CD14-positive monocyte (primary cell): ENCODE measurements around the gene RINL. TPM values are rescaled to one million over a fixed set of nuclear protein-coding genes. Genes with fewer than 3 reads are reported as not detected.

Experiments used
- DNase-seq, 3 donors: peaks; one replicate each; pipeline ENCODE4 v3.0.0-alpha.2; 2011 to 2022
- H2AFZ ChIP-seq: 2 replicates; pipeline ENCODE4 v1.6.0; 2012; ENCODE audit warnings: mild to moderate bottlenecking, low read depth, low read length, inconsistent platforms; ENCODE audit not compliant: insufficient read depth, poor library complexity, severe bottlenecking
- H3K27ac ChIP-seq, 2 donors: 1 replicate in 1 of 2; 2 replicates in 1 of 2; pipeline ENCODE4 v1.5.1; 2012 to 2013; ENCODE audit warnings: low read length in 2 of 2, control low read depth in 1 of 2, inconsistent platforms in 1 of 2, low read depth in 1 of 2, mild to moderate bottlenecking in 1 of 2
- H3K27me3 ChIP-seq, 2 donors: one replicate each; pipeline versions ENCODE4 v1.6.0 to v1.6.1; 2011 to 2013; ENCODE audit warnings: low read length in 2 of 2; ENCODE audit not compliant: control insufficient read depth in 2 of 2, insufficient read depth in 2 of 2
- H3K36me3 ChIP-seq, 2 donors: replicated peaks in 1 of 2; 1 replicate in 1 of 2; 2 replicates in 1 of 2; pipeline versions ENCODE4 v1.5.1 to v1.6.1; 2012 to 2013; ENCODE audit warnings: low read length in 2 of 2, control low read depth in 1 of 2, inconsistent platforms in 1 of 2, mild to moderate bottlenecking in 1 of 2; ENCODE audit not compliant: insufficient read depth in 2 of 2, control insufficient read depth in 1 of 2
- H3K4me1 ChIP-seq, 2 donors: 1 replicate in 1 of 2; 2 replicates in 1 of 2; pipeline versions ENCODE4 v1.5.1 to v1.6.1; 2012 to 2013; ENCODE audit warnings: low read length in 2 of 2, control low read depth in 1 of 2, inconsistent platforms in 1 of 2, mild to moderate bottlenecking in 1 of 2, moderate library complexity in 1 of 2; ENCODE audit not compliant: insufficient read depth in 2 of 2, control insufficient read depth in 1 of 2
- H3K4me2 ChIP-seq: replicated peaks from 2 replicates; pipeline ENCODE3; 2012; ENCODE audit warnings: low read length, moderate library complexity, mild to moderate bottlenecking; ENCODE audit not compliant: poor library complexity, severe bottlenecking; ENCODE audit errors: extremely low read depth
- H3K4me3 ChIP-seq, 3 experiments: fragments of 200-600 bp in 1 of 3; sonication (generic) in 1 of 3; replicated peaks in 1 of 3; 1 replicate in 2 of 3; 2 replicates in 1 of 3; pipeline ENCODE4 v1.5.1; 2011 to 2013; ENCODE audit warnings: low read length in 3 of 3, mild to moderate bottlenecking in 3 of 3, control low read depth in 2 of 3, low read depth in 2 of 3, inconsistent platforms in 1 of 3, moderate library complexity in 1 of 3
- H3K79me2 ChIP-seq: 2 replicates; pipeline ENCODE4 v1.6.0; 2012; ENCODE audit warnings: mild to moderate bottlenecking, control low read depth, inconsistent platforms, low read length, moderate library complexity; ENCODE audit not compliant: insufficient read depth
- H3K9ac ChIP-seq: 2 replicates; pipeline ENCODE4 v1.6.0; 2017; ENCODE audit warnings: low read length, mild to moderate bottlenecking; ENCODE audit not compliant: insufficient read depth, poor library complexity, severe bottlenecking
- H3K9me3 ChIP-seq, 2 donors: replicated peaks in 1 of 2; 1 replicate in 1 of 2; 2 replicates in 1 of 2; pipeline versions ENCODE4 v1.5.1 to v1.6.1; 2012 to 2013; ENCODE audit warnings: low read length in 2 of 2, control low read depth in 1 of 2; ENCODE audit not compliant: control insufficient read depth in 1 of 2, insufficient read depth in 1 of 2
- H4K20me1 ChIP-seq: 2 replicates; pipeline ENCODE4 v1.6.0; 2012; ENCODE audit warnings: mild to moderate bottlenecking, low read length, control low read depth, moderate library complexity; ENCODE audit not compliant: insufficient read depth
- H3K27ac Mint-ChIP-seq, 7 donors: one replicate each; pipeline ENCODE4 v1.8.0; 2020; ENCODE audit warnings: mild to moderate bottlenecking in 7 of 7, mixed read lengths in 7 of 7, moderate library complexity in 6 of 7, inconsistent platforms in 2 of 7
- H3K27me3 Mint-ChIP-seq, 3 donors: one replicate each; pipeline ENCODE4 v1.8.0; 2021 to 2022; ENCODE audit warnings: low read depth in 3 of 3, mild to moderate bottlenecking in 3 of 3, mixed read lengths in 3 of 3, moderate library complexity in 3 of 3, inconsistent platforms in 1 of 3
- H3K36me3 Mint-ChIP-seq, 2 donors: one replicate each; pipeline ENCODE4 v1.8.0; 2020; ENCODE audit warnings: mixed read lengths in 2 of 2, inconsistent platforms in 1 of 2, mild to moderate bottlenecking in 1 of 2
- H3K4me1 Mint-ChIP-seq: one replicate; pipeline ENCODE4 v1.8.0; 2020; ENCODE audit warnings: mild to moderate bottlenecking, mixed read lengths
- H3K4me3 Mint-ChIP-seq, 2 donors: one replicate each; pipeline ENCODE4 v1.8.0; 2020; ENCODE audit warnings: mild to moderate bottlenecking in 2 of 2, mixed read lengths in 2 of 2, moderate library complexity in 1 of 2
- H3K9me3 Mint-ChIP-seq, 7 donors: one replicate each; pipeline ENCODE4 v1.8.0; 2020 to 2022; ENCODE audit warnings: mixed read lengths in 7 of 7, mild to moderate bottlenecking in 6 of 7, moderate library complexity in 6 of 7, inconsistent platforms in 2 of 7
- CTCF ChIP-seq: fragments of 200-600 bp; IDR thresholded peaks from one replicate; pipeline ENCODE4 v1.8.0; 2022; ENCODE audit warnings: antibody characterized with exemption, mild to moderate bottlenecking
- WGBS: methylation state at CpG from one replicate; pipeline ENCODE4 v1.1.5; 2013; ENCODE audit warnings: missing lambda C conversion rate; ENCODE audit not compliant: insufficient coverage; 5-methylcytosine and 5-hydroxymethylcytosine counted together
- intact Hi-C, 2 donors: fragments of 100-400 bp; cut with micrococcal nuclease; formaldehyde crosslinking; loops; one replicate each; pipeline versions ENCODE4 v1.15.0 to v1.15.1; 2023
- polyA plus RNA-seq, 3 donors: library from polyadenylated mRNA; depleted of rRNA in 1 of 3; unstranded in 2 of 3; stranded (reverse) in 1 of 3; fragments of 300-500 nt in 2 of 3; fragments of >200 nt in 1 of 3; fragmentation: Illumina TruSeq in 2 of 3; gene quantifications; 1 replicate in 2 of 3; 2 replicates in 1 of 3; pipeline ENCODE4 v1.2.3, GENCODE V29; 2012 to 2021

The RINL gene
- polyA plus RNA-seq, 3 donors = 4.1 to 13.5 (median 7.2) TPM

GRCh38 chr19:38834104-38834490 lies 44.0 kb downstream of the RINL start:
- no peak for DNase-seq
- Histone ChIP-seq H2AFZ (no peak overlapping the region), H3K27me3 (no peaks in the 10 kb centered on the region), H3K4me2 (no peak overlapping the region), H3K4me3 (no peak overlapping the region), H3K27ac (no peak overlapping the region), H3K9ac (no peak overlapping the region), H4K20me1 (peaks cover 28% of the 10 kb centered on the region), H3K4me1 (peaks cover 27 to 31% of the 10 kb centered on the region in 2 donors), H3K79me2 (peaks cover 23% of the 10 kb centered on the region), H3K36me3 (peaks cover 37 to 40% of the 10 kb centered on the region in 2 donors), H3K9me3 (no peaks in the 10 kb centered on the region)
- H3K27me3 Mint-ChIP-seq = no peaks in the 10 kb centered on the region
- H3K9me3 Mint-ChIP-seq = no peaks in the 10 kb centered on the region
- no CpG with 5 or more reads among the region's 4 CpGs for WGBS
- H3K36me3 Mint-ChIP-seq = peaks cover 38 to 47% of the 10 kb centered on the region in 2 donors
- peak overlapping the region in 1 of 7 donors; percentile 57 for H3K27ac Mint-ChIP-seq
- H3K4me3 Mint-ChIP-seq = no peak overlapping the region
- intact Hi-C loops = loop anchor here in 1 of 2 donors (5.0 kb wide), 1 partner anchor 63 kb away; the partner anchor contains the start of genes NFKBIB and SIRT2
- no peak for TF ChIP-seq CTCF
- peaks cover 24% of the 10 kb centered on the region for H3K4me1 Mint-ChIP-seq

- Mint-ChIP-seq H3K4me1 (peaks cover 26% of the 10 kb centered on the region), H3K36me3 (peaks cover 31 to 42% of the 10 kb centered on the region in 2 donors), H3K27ac (no peak overlapping the region), H3K27me3 (no peaks in the 10 kb centered on the region), H3K9me3 (no peaks in the 10 kb centered on the region), H3K4me3 (no peak overlapping the region)
- 96% methylated on average over 4 of the region's 7 CpGs for WGBS
- intact Hi-C loops = loop anchor here (2.0 to 5.0 kb wide), 2 partner anchors 16 to 64 kb away; partner anchors contain the start of genes HNRNPL (in 1 of the 2), NFKBIB (in 1 of the 2) and SIRT2 (in 1 of the 2)
- H3K27me3 ChIP-seq = no peaks in the 10 kb centered on the region
- H3K9me3 ChIP-seq = no peaks in the 10 kb centered on the region
- H3K4me3 ChIP-seq = no peak overlapping the region
- no peak overlapping the region for H3K27ac ChIP-seq
- no peak overlapping the region for H3K4me2 ChIP-seq
- H3K9ac ChIP-seq = no peak overlapping the region
- no peak overlapping the region for H2AFZ ChIP-seq
- H3K79me2 ChIP-seq = peaks cover 33% of the 10 kb centered on the region
- DNase-seq = no peak
- H3K4me1 ChIP-seq = peaks cover 33 to 35% of the 10 kb centered on the region in 2 donors
- no peak for TF ChIP-seq CTCF
- peaks cover 17% of the 10 kb centered on the region for H4K20me1 ChIP-seq
- peaks cover 29 to 30% of the 10 kb centered on the region in 2 donors for H3K36me3 ChIP-seq
Measured at GRCh38 chr19:38833092-38833425, 45.0 kb downstream of the RINL start.
